ENCODE data around the gene VKORC1.

Gene VKORC1

DNA sequence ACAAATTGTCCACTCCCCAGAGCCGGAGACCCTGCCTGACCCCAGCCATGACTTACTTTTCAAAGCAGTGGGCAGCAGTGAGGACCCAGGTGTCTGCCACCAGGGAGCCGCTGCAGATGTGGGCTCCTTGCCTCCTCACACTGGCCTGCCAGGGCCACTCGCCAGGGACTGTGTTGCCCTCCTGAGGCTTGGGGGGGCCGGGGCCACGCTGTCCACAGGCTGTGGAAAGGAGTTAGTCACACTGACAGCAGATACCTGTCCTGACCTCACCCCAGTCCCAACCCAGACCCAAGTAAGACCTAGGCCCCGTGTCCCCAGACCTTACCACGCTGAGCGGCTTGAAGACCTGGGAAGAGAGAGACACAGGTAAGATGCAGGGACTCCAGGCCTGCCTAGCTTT, 7.1 kb downstream of the VKORC1 start:
- ATAC-seq, result no peak
- TF ChIP-seq, protein P1, sequence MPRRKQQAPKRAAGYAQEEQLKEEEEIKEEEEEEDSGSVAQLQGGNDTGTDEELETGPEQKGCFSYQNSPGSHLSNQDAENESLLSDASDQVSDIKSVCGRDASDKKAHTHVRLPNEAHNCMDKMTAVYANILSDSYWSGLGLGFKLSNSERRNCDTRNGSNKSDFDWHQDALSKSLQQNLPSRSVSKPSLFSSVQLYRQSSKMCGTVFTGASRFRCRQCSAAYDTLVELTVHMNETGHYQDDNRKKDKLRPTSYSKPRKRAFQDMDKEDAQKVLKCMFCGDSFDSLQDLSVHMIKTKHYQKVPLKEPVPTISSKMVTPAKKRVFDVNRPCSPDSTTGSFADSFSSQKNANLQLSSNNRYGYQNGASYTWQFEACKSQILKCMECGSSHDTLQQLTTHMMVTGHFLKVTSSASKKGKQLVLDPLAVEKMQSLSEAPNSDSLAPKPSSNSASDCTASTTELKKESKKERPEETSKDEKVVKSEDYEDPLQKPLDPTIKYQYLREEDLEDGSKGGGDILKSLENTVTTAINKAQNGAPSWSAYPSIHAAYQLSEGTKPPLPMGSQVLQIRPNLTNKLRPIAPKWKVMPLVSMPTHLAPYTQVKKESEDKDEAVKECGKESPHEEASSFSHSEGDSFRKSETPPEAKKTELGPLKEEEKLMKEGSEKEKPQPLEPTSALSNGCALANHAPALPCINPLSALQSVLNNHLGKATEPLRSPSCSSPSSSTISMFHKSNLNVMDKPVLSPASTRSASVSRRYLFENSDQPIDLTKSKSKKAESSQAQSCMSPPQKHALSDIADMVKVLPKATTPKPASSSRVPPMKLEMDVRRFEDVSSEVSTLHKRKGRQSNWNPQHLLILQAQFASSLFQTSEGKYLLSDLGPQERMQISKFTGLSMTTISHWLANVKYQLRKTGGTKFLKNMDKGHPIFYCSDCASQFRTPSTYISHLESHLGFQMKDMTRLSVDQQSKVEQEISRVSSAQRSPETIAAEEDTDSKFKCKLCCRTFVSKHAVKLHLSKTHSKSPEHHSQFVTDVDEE (CRISPR knock-in tag; IDR thresholded peaks at IDR 0.05), result no peak
- no peak for TF ChIP-seq ZNF70 (CRISPR knock-in tag; IDR thresholded peaks at IDR 0.05)
- TF ChIP-seq ARNTL (CRISPR knock-in tag; IDR thresholded peaks at IDR 0.05; ENCODE audit: borderline replicate concordance, low read depth), result no peak
- TF ChIP-seq ISL1 (CRISPR knock-in tag; IDR thresholded peaks at IDR 0.05), result no peak

DNA sequence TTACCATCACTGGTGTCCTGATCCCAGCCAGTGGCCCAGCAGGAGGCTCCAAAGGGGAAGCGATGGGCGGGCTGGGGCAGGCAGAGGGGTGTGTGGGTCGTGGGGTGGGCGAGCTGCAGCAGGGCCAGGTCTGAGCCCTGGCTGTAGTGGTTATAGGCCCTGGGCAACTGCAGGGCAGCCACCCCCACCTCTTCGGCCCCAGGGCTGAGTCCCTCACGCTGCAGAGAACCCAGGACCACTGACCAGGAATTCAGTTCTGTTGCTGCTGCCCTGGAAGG, 8.0 kb downstream of the VKORC1 start:
- TF ChIP-seq ZNF565 (CRISPR knock-in tag; conservative IDR thresholded peaks at IDR 0.05; ENCODE audit: low read depth) (no peak), ARNTL (CRISPR knock-in tag; IDR thresholded peaks at IDR 0.05; ENCODE audit: borderline replicate concordance, low read depth) (no peak), OSR1 (CRISPR knock-in tag; IDR thresholded peaks at IDR 0.05) (no peak), BACH2 (CRISPR knock-in tag; IDR thresholded peaks at IDR 0.05; ENCODE audit: borderline replicate concordance) (no peak)
- ATAC-seq, result no peak

DNA sequence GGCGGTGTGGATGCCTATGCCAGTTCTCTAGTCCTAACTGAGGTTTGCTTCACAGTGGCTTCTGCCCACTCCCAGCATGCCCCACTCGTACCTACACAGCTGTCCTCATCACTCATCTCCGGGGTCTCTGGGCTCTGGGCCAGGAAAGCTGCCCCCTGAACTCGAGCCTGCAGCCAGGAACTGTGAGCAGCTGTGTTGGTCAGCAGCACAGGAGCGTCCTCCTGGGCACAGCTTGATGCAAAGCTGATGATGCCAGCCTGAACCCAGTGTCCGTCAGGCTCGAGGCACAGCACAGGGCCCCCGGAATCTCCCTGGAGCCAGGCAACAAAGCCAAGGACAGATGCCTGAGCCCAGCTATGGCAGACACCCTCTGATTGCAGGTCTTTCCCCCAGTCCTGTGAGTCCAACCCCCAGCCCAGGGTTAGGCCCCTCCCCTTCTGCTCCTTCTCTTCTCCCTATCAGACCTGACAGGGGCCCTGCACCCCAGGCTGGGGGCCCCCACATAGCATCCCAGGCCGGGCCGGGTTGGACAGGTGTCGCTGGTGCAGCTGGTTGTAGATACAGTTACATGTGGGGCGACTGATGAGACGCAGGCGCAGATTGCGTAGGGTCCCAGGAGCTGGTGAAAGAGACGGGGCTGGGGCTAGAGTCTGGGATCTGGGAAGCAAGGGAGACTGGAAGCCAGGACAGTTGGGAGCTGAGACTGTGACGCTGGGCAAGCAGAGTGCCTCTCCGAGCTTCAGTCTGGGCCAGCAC, 8.5 kb downstream of the VKORC1 start:
- TF ChIP-seq ZC3H10 (CRISPR knock-in tag; IDR thresholded peaks at IDR 0.05), result no peak
- TF ChIP-seq GLIS3 (CRISPR knock-in tag; IDR thresholded peaks at IDR 0.05), result no peak
- TF ChIP-seq SNAI2 (CRISPR knock-in tag; IDR thresholded peaks at IDR 0.05), result no peak
- no peak for TF ChIP-seq TOX (CRISPR knock-in tag; IDR thresholded peaks at IDR 0.05; ENCODE audit: borderline replicate concordance)
- TF ChIP-seq ZFP3 (CRISPR knock-in tag; IDR thresholded peaks at IDR 0.05), result no peak
- TF ChIP-seq, protein P1 (CRISPR knock-in tag; IDR thresholded peaks at IDR 0.05), result no peak
- TF ChIP-seq, protein P2, sequence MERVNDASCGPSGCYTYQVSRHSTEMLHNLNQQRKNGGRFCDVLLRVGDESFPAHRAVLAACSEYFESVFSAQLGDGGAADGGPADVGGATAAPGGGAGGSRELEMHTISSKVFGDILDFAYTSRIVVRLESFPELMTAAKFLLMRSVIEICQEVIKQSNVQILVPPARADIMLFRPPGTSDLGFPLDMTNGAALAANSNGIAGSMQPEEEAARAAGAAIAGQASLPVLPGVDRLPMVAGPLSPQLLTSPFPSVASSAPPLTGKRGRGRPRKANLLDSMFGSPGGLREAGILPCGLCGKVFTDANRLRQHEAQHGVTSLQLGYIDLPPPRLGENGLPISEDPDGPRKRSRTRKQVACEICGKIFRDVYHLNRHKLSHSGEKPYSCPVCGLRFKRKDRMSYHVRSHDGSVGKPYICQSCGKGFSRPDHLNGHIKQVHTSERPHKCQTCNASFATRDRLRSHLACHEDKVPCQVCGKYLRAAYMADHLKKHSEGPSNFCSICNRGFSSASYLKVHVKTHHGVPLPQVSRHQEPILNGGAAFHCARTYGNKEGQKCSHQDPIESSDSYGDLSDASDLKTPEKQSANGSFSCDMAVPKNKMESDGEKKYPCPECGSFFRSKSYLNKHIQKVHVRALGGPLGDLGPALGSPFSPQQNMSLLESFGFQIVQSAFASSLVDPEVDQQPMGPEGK (CRISPR knock-in tag; IDR thresholded peaks at IDR 0.05; ENCODE audit: borderline replicate concordance), result no peak
- no peak for TF ChIP-seq ZNF70 (CRISPR knock-in tag; IDR thresholded peaks at IDR 0.05)
- TF ChIP-seq ARNTL (CRISPR knock-in tag; IDR thresholded peaks at IDR 0.05; ENCODE audit: borderline replicate concordance, low read depth), result no peak
- no peak for TF ChIP-seq RARB (CRISPR knock-in tag; IDR thresholded peaks at IDR 0.05)
- TF ChIP-seq BACH2 (CRISPR knock-in tag; IDR thresholded peaks at IDR 0.05; ENCODE audit: borderline replicate concordance), result no peak
- TF ChIP-seq ESRRG (CRISPR knock-in tag; IDR thresholded peaks at IDR 0.05), result no peak
- no peak for TF ChIP-seq TCF4 (CRISPR knock-in tag; IDR thresholded peaks at IDR 0.05; ENCODE audit: borderline replicate concordance)
- ATAC-seq, result no peak

DNA sequence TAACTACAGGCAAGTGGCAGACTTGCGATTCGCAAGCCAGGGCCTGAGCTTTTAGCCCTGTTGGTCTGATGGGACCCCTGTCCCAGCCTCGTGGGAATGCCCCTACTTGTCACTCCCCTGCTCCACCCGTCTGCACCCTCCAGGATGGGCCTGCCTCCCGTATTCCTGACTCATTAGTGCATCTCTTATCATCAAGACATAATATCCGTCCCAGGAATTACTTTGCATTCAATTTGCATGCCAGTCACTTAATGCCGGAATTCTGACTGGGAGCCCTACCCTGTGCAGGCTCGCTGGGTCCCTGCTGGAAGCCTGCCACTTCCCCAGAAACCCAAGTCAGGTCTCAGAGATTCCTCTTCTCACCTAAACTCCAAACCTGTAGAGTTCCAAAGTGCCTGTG, 9.2 kb downstream of the VKORC1 start:
- ATAC-seq, result no peak
- no peak for TF ChIP-seq GLIS3 (CRISPR knock-in tag; IDR thresholded peaks at IDR 0.05)
- no peak for TF ChIP-seq ISL1 (CRISPR knock-in tag; IDR thresholded peaks at IDR 0.05)

DNA sequence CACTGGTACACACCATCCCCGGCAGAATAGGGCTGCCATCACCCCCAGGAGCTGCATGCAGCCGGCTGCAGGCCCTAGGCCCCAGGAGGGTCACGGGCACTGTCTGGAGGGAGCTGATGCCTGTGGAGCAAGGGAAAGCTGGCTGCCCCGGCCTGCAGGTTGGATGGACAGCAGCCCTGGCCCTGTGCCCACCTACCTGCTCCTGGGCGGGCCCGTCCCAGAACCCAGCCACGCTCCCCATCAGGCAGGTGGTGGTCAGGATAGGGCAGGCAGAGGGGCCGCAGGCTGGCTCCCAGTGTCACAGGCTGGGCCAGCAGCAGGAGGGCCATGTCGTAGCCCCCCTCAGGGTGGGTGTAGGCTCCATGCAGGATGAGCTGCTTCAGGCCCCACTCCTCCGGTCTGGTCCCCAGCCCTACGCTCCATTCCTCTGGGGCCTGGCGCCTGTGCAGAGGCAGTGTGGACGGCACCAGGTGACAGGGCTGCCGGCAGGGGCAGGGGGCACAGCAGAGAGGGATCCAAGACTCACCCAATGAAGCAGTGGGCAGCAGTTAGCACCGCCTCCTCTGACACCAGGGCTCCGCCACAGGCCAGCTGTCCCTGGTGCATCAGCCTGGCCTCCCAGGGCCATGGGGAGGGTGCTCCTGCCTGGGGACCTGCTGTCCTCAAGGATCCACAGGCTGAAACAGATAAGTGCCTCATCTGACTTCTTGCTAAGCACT, 9.9 kb downstream of the VKORC1 start:
- TF ChIP-seq PPARA (CRISPR knock-in tag; IDR thresholded peaks at IDR 0.05; ENCODE audit: borderline replicate concordance) (no peak), TCF4 (CRISPR knock-in tag; IDR thresholded peaks at IDR 0.05; ENCODE audit: borderline replicate concordance) (no peak), OSR1 (CRISPR knock-in tag; IDR thresholded peaks at IDR 0.05) (no peak)
- TF ChIP-seq, protein P2 (CRISPR knock-in tag; IDR thresholded peaks at IDR 0.05; ENCODE audit: borderline replicate concordance), result no peak
- peak; percentile 7; the same call in 1 of the 3 replicates for ATAC-seq

All from SK-N-SH treated with all-trans-retinoic acid at 6 μM for 48 hours (cell line).